ENCODE results near the gene CYBA. TPM values are rescaled to one million over a fixed set of nuclear protein-coding genes. Genes with fewer than 3 reads are reported as not detected.
A peak's percentile ranks its signal among the peaks of the same experiment; 100 is the strongest.

Gene CYBA
- total and polyA plus RNA-seq, 2 of the 13 experiments (the other 11 are each of a cell fraction or from before 2014, with no cell fraction given), result 196 to 250 TPM

DNA sequence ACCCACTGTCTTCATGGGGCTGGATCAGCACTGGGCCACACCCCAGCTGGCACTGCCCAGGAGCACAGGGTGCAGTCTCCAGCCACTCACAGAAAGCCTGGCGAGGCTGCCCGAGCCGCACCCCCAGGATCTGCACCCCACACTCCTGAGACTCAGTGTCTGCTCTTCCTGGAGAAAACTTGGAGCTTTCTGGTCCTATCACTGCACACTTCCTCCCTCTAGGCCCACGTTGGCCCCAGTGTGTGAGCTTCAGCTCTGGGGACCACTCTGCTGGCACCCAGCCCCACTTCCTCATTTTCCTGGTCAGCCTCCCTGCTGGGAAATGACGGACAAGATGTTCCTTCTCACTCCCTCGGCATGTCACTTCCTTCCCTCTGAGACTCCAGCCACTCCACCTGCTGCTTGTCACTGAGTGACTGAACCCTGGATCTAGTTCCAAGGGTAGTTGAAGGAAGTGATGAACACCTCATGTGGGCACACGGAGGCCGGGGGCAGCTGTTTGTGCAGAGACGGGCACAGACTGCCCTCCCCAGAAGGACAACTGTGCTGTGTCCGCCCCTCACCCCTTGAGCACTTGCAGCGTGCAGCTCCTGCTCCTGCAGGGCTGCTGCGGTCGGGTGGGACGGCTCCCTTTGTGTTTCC is 51.6 kb downstream of the CYBA start:
- H3K4me1 ChIP-seq (ENCODE audit: insufficient read depth, low read length), result peaks cover 43% of the 10 kb centered on the region
- H3K4me2 ChIP-seq (ENCODE audit: low read depth, low read length), result no peak overlapping the region
- intact Hi-C loops (cut with micrococcal nuclease; ENCODE audit: unreplicated experiment), result loop anchor here (5.0 kb wide), 1 partner anchor 53 kb away; the partner anchor contains the start of gene CYBA
- H4K20me1 ChIP-seq (ENCODE audit: insufficient read depth, low read length), result peaks cover 3% of the 10 kb centered on the region
- WGBS (ENCODE audit: low lambda C conversion rate), result 96% methylated on average over 14 of the region's 14 CpGs
- H3K27ac ChIP-seq (ENCODE audit: extremely low read length, insufficient read depth, low read length), result no peak overlapping the region
- no peak for DNase-seq (ENCODE audit: low spot score)
- TF ChIP-seq MTA1 (CRISPR knock-in tag; IDR thresholded peaks at IDR 0.05; ENCODE audit: borderline replicate concordance) (peak; percentile 51; the same call in 1 of the 2 replicates), ZNF710 (CRISPR knock-in tag; IDR thresholded peaks at IDR 0.05; ENCODE audit: borderline replicate concordance) (0 out of 2 replicates have a peak, but pooled peaks have one; percentile 38), RBM22 (optimal IDR thresholded peaks at IDR 0.05; ENCODE audit: low read length) (peak; percentile 36), NCOA5 (CRISPR knock-in tag; IDR thresholded peaks at IDR 0.05) (no peak), SPEN (CRISPR knock-in tag; IDR thresholded peaks at IDR 0.05; ENCODE audit: low read depth) (peak; percentile 22; the same call in 1 of the 2 replicates), RARA (CRISPR knock-in tag; IDR thresholded peaks at IDR 0.05) (no peak), ZSCAN29 (CRISPR knock-in tag; conservative IDR thresholded peaks at IDR 0.05) (no peak)
- ChIA-PET POLR2A (no interaction called here), CTCF (ENCODE audit: low intra/inter-chr PET ratio, low total read pairs) (no interaction called here)
- peaks cover 30 to 50% of the 10 kb centered on the region in 2 experiments for H3K36me3 ChIP-seq (replicated peaks in 1 of 2; ENCODE audit: control insufficient read depth in 1 of 2, insufficient read depth in 2 of 2, low read length in 2 of 2)
- no peak for FAIRE-seq
- H3K9ac ChIP-seq (ENCODE audit: insufficient read depth, low read depth, low read length), result no peak overlapping the region
- no peaks in the 10 kb centered on the region for H3K27me3 ChIP-seq (ENCODE audit: control insufficient read depth in 1 of 2, insufficient read depth in 2 of 2, low read length in 2 of 2)
- H3K9me3 ChIP-seq (ENCODE audit: low read length), result no peaks in the 10 kb centered on the region
- peaks cover 10% of the 10 kb centered on the region for H3K79me2 ChIP-seq (ENCODE audit: insufficient read depth, low read length)
- H2AFZ ChIP-seq (ENCODE audit: low read length), result no peak overlapping the region
- no peak for ATAC-seq
- H3K4me3 ChIP-seq (replicated peaks in 1 of 3; ENCODE audit: insufficient read depth in 1 of 3, low read depth in 2 of 3, low read length in 3 of 3), result no peak overlapping the region
- in situ Hi-C loops (cut with HindIII; ENCODE audit: extremely low pct_ligation_motif_present, low pct_unique_long_range_greater_than_20kb), result no loop called here
- BruUV-seq (replicated peaks), result no TSS peak
